ENCODE measurements around the gene EGFR. TPM values are rescaled to one million over a fixed set of nuclear protein-coding genes. Genes with fewer than 3 reads are reported as not detected.

The EGFR gene
- total and polyA plus RNA-seq, 2 donors (not counting 3 experiments of a cell fraction or from before 2014, with no cell fraction given): 1.5 to 4.1 TPM

GRCh38 chr7:55107946-55108345 is 89.1 kb downstream of the EGFR start:
- intact Hi-C loops (cut with micrococcal nuclease): no loop called here
- FAIRE-seq: no peak

More at GRCh38 chr7:55107946-55108345, 89.1 kb downstream of the EGFR start:
- BruUV-seq (replicated peaks): no TSS peak
- H3K79me2 ChIP-seq (ENCODE audit: control insufficient read depth, insufficient read depth, low read length): no peaks in the 10 kb centered on the region
- H4K20me1 ChIP-seq (replicated peaks; ENCODE audit: control insufficient read depth, extremely low read depth, insufficient read depth, low read length): no peaks in the 10 kb centered on the region
- dilution Hi-C loops (cut with MboI; ENCODE audit: extremely low pct_ligation_motif_present, low sequenced_read_pairs): no loop called here
- POLR2A ChIA-PET: no interaction called here
- no peak overlapping the region for H3K4me3 ChIP-seq (replicated peaks in 1 of 3; ENCODE audit: insufficient read depth in 1 of 3, low read depth in 1 of 3, low read length in 3 of 3)
- no peaks in the 10 kb centered on the region for H3K9me3 ChIP-seq (replicated peaks; ENCODE audit: control insufficient read depth, insufficient read depth, low read length)
- CTCF ChIA-PET: interaction anchor here (0.9 kb wide), 1 partner anchor 147 kb away, joined by 3 read pairs; no protein-coding TSS in a partner anchor
- H3K36me3 ChIP-seq (ENCODE audit: control insufficient read depth in 2 of 2, extremely low read depth in 1 of 2, insufficient read depth in 2 of 2, low read length in 2 of 2): no peaks in the 10 kb centered on the region
- no peak overlapping the region for H2AFZ ChIP-seq (ENCODE audit: low read depth, low read length)
- H3K9ac ChIP-seq (replicated peaks; ENCODE audit: extremely low read depth, insufficient read depth, low read length): no peak overlapping the region
- DNase-seq (ENCODE audit: low read depth, low spot score): no peak
- TF ChIP-seq MAX (IDR thresholded peaks at IDR 0.05; ENCODE audit: insufficient read depth, insufficient read length) (no peak), FOS (IDR thresholded peaks at IDR 0.05; ENCODE audit: borderline replicate concordance, insufficient read depth, low read length) (no peak), JUN (IDR thresholded peaks at IDR 0.05; ENCODE audit: borderline replicate concordance, insufficient read depth, insufficient read length, low read depth) (no peak), MYC (IDR thresholded peaks at IDR 0.05; ENCODE audit: low read depth, low read length) (no peak), EZH2 (IDR thresholded peaks at IDR 0.05; ENCODE audit: borderline replicate concordance, low read depth, low read length, severe bottlenecking) (no peak), POLR2AphosphoS5 (IDR thresholded peaks at IDR 0.05; ENCODE audit: insufficient read depth, low read depth, low read length) (no peak), POLR2A (IDR thresholded peaks at IDR 0.05; ENCODE audit: low read depth, low read length) (no peak), GATA2 (IDR thresholded peaks at IDR 0.05; ENCODE audit: insufficient read depth, insufficient read length, low read depth, low read length) (no peak)
- TF ChIP-seq, protein P1, sequence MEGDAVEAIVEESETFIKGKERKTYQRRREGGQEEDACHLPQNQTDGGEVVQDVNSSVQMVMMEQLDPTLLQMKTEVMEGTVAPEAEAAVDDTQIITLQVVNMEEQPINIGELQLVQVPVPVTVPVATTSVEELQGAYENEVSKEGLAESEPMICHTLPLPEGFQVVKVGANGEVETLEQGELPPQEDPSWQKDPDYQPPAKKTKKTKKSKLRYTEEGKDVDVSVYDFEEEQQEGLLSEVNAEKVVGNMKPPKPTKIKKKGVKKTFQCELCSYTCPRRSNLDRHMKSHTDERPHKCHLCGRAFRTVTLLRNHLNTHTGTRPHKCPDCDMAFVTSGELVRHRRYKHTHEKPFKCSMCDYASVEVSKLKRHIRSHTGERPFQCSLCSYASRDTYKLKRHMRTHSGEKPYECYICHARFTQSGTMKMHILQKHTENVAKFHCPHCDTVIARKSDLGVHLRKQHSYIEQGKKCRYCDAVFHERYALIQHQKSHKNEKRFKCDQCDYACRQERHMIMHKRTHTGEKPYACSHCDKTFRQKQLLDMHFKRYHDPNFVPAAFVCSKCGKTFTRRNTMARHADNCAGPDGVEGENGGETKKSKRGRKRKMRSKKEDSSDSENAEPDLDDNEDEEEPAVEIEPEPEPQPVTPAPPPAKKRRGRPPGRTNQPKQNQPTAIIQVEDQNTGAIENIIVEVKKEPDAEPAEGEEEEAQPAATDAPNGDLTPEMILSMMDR (IDR thresholded peaks at IDR 0.05; ENCODE audit: extremely low read depth in 1 of 2, insufficient read depth in 1 of 2, low read depth in 1 of 2, low read length in 2 of 2): no peak
- no peaks in the 10 kb centered on the region for H3K4me1 ChIP-seq (ENCODE audit: control insufficient read depth, extremely low read depth, insufficient read depth, low read length)
- no peak overlapping the region for H3K27ac ChIP-seq (ENCODE audit: insufficient read depth, low read depth, low read length)
- H3K27me3 ChIP-seq (ENCODE audit: control insufficient read depth in 2 of 2, insufficient read depth in 2 of 2, low read length in 2 of 2): no peaks in the 10 kb centered on the region
- no peak overlapping the region for H3K4me2 ChIP-seq (ENCODE audit: insufficient read depth, low read length)
- no peaks in the 10 kb centered on the region for H3K9me1 ChIP-seq (replicated peaks; ENCODE audit: control insufficient read depth, extremely low read depth, insufficient read depth, low read length)

Data from endothelial cell of umbilical vein (primary cell).